ENCODE data around the gene C15orf39.
"Not testable (repeated sequence)": the region's sequence is repeated elsewhere in the genome, so short reads cannot be mapped to it uniquely, and the experiment has no call there.

C15orf39 gene

GRCh38 chr15:75258034-75258433 lies 56.4 kb downstream of the C15orf39 start, which contains the start of gene GOLGA6C:
TSS of gene GOLGA6C (plus strand) at chr15:75258334. CDS start at chr15:75258599, 265 bp downstream.
- H3K4me3 ChIP-seq (ENCODE audit: low read depth, low read length); H3K27ac ChIP-seq (ENCODE audit: low read depth, low read length); H3K79me2 ChIP-seq (ENCODE audit: control insufficient read depth, insufficient read depth, low read length, unreplicated experiment); H3K27me3 ChIP-seq (ENCODE audit: insufficient read depth, low read length); H2AFZ ChIP-seq (ENCODE audit: low read length, unreplicated experiment); H3K4me1 ChIP-seq (ENCODE audit: control insufficient read depth, insufficient read depth, low read length, unreplicated experiment); H3K36me3 ChIP-seq (ENCODE audit: insufficient read depth, low read length): not testable (repeated sequence)

- not testable (repeated sequence) for H3K79me2 ChIP-seq (ENCODE audit: control insufficient read depth, insufficient read depth, low read length, unreplicated experiment); H3K27ac ChIP-seq (ENCODE audit: low read depth, low read length); H3K4me1 ChIP-seq (ENCODE audit: control insufficient read depth, insufficient read depth, low read length, unreplicated experiment); H3K4me3 ChIP-seq (ENCODE audit: low read depth, low read length); H2AFZ ChIP-seq (ENCODE audit: low read length, unreplicated experiment); H3K27me3 ChIP-seq (ENCODE audit: insufficient read depth, low read length); H3K36me3 ChIP-seq (ENCODE audit: insufficient read depth, low read length)
Measured at GRCh38 chr15:75258620-75259343, 57.1 kb downstream of the C15orf39 start.

GRCh38 chr15:75259873-75260272 lies 58.2 kb downstream of the C15orf39 start:
- not testable (repeated sequence) for H3K36me3 ChIP-seq (ENCODE audit: insufficient read depth, low read length); H3K4me3 ChIP-seq (ENCODE audit: low read depth, low read length); H3K4me1 ChIP-seq (ENCODE audit: control insufficient read depth, insufficient read depth, low read length, unreplicated experiment); H2AFZ ChIP-seq (ENCODE audit: low read length, unreplicated experiment); H3K27ac ChIP-seq (ENCODE audit: low read depth, low read length); H3K79me2 ChIP-seq (ENCODE audit: control insufficient read depth, insufficient read depth, low read length, unreplicated experiment); H3K27me3 ChIP-seq (ENCODE audit: insufficient read depth, low read length)

Measured in ACC112 (cell line).